Vagina (tissue), 2 donors: Measurements from ENCODE around the gene SVIL.

Source experiments
- POLR2A ChIP-seq, 2 donors: fragments of 450-650 bp; IDR thresholded peaks; one replicate each; pipeline ENCODE4 v1.6.1; 2017; ENCODE audit warnings: antibody characterized with exemption in 2 of 2, mild to moderate bottlenecking in 2 of 2, moderate library complexity in 2 of 2
- POLR2AphosphoS5 ChIP-seq, 2 donors: sonication (generic); formaldehyde crosslinking; IDR thresholded peaks; one replicate each; pipeline ENCODE4 v1.9.0; 2017; ENCODE audit warnings: antibody characterized with exemption in 2 of 2, mild to moderate bottlenecking in 2 of 2, low read depth in 1 of 2; ENCODE audit not compliant: insufficient read depth in 1 of 2
- TF ChIP-seq, protein P1 (sequence below), 3 experiments: fragments of 450-650 bp in 2 of 3; fragments of 200-600 bp in 1 of 3; sonication (generic) in 1 of 3; IDR thresholded peaks; one replicate each; pipeline ENCODE4 v1.5.1; 2017 to 2019; ENCODE audit warnings: antibody characterized with exemption in 3 of 3, mild to moderate bottlenecking in 2 of 3, moderate library complexity in 2 of 3

DNA sequence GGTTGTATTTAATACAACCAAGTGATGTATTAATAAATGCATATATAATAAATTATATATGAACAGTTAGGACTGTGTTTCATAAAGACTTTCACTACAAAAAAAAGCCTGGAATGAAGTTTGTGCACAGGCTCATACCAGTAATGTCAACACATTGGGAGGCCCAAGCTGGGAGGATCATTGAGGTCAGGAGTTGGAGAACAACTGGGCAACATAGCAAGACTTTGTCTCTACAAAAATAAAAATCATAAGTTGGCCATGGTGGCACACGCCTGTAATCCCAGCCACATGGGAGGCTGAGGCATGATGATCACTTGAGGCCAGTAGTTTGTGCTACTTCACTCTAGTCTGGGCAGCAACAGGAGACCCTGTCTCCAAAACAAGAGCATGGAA is 15.8 kb upstream of the SVIL start:
- TF ChIP-seq POLR2AphosphoS5 (IDR thresholded peaks at IDR 0.05; ENCODE audit: insufficient read depth in 1 of 2, low read depth in 1 of 2) (no peak), POLR2A (IDR thresholded peaks at IDR 0.05) (no peak)
- TF ChIP-seq, protein P1, sequence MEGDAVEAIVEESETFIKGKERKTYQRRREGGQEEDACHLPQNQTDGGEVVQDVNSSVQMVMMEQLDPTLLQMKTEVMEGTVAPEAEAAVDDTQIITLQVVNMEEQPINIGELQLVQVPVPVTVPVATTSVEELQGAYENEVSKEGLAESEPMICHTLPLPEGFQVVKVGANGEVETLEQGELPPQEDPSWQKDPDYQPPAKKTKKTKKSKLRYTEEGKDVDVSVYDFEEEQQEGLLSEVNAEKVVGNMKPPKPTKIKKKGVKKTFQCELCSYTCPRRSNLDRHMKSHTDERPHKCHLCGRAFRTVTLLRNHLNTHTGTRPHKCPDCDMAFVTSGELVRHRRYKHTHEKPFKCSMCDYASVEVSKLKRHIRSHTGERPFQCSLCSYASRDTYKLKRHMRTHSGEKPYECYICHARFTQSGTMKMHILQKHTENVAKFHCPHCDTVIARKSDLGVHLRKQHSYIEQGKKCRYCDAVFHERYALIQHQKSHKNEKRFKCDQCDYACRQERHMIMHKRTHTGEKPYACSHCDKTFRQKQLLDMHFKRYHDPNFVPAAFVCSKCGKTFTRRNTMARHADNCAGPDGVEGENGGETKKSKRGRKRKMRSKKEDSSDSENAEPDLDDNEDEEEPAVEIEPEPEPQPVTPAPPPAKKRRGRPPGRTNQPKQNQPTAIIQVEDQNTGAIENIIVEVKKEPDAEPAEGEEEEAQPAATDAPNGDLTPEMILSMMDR (IDR thresholded peaks at IDR 0.05), result no peak
